ENCODE measurements around the gene RNU11. TPM values are rescaled to one million over a fixed set of nuclear protein-coding genes. Genes with fewer than 3 reads are reported as not detected.
"Not testable (repeated sequence)": the region's sequence is repeated elsewhere in the genome, so short reads cannot be mapped to it uniquely, and the experiment has no call there.

Gene RNU11
- total and polyA plus RNA-seq, 4 experiments from 2014 or later, result not detected

GRCh38 chr1:28668956-28669723 is 20.7 kb downstream of the RNU11 start:
- CTCF ChIA-PET (ENCODE audit: partially characterized antibody), result interaction anchor here (1.1 to 2.6 kb wide), 8 partner anchors 14 to 87 kb away, joined by 3 to 29 read pairs (median 4); partner anchors contain the start of genes RNU11, TAF12 and YTHDF2
- H3K27ac Mint-ChIP-seq, result peak overlapping the region; percentile 96 to 100 (median 98)
- POLR2A ChIA-PET (ENCODE audit: partially characterized antibody), result interaction anchor here (0.9 to 7.8 kb wide), 27 partner anchors 8 to 513 kb away, joined by 3 to 202 read pairs (median 6); partner anchors contain the start of genes MED18, RCC1, RNU11 and SRSF4
- peaks cover 13 to 26% (median 17%) of the 10 kb centered on the region in 4 donors for H3K4me1 Mint-ChIP-seq
- no peaks in the 10 kb centered on the region for H3K27me3 Mint-ChIP-seq
- DNase-seq, result peak in 2 of 5 donors; percentile 39 to 52
- H3K36me3 Mint-ChIP-seq, result peaks cover 0 to 8% of the 10 kb centered on the region in 2 donors
- peaks cover 21% of the 10 kb centered on the region for H3K4me1 ChIP-seq (ENCODE audit: insufficient read depth, low read length)
- H3K4me3 ChIP-seq (ENCODE audit: low read length in 2 of 2), result peak overlapping the region; percentile 89 to 92
- intact Hi-C loops (cut with micrococcal nuclease), result loop anchor here (1.0 to 5.0 kb wide), 6 partner anchors 21 to 513 kb away; partner anchors contain the start of genes RNU11, SRSF4, TAF12 and YTHDF2
- no peaks in the 10 kb centered on the region for H3K27me3 ChIP-seq (ENCODE audit: insufficient read depth, low read length)
- no peaks in the 10 kb centered on the region for H3K9me3 Mint-ChIP-seq
- peak overlapping the region; percentile 92 to 97 (median 93) for H3K4me3 Mint-ChIP-seq
- no peaks in the 10 kb centered on the region for H3K9me3 ChIP-seq (ENCODE audit: control insufficient read depth in 1 of 2, low read length in 2 of 2)
- H3K36me3 ChIP-seq (ENCODE audit: insufficient read depth, low read length), result no peaks in the 10 kb centered on the region
- H3K27ac ChIP-seq (ENCODE audit: low read depth, low read length), result peak overlapping the region; percentile 88

DNA sequence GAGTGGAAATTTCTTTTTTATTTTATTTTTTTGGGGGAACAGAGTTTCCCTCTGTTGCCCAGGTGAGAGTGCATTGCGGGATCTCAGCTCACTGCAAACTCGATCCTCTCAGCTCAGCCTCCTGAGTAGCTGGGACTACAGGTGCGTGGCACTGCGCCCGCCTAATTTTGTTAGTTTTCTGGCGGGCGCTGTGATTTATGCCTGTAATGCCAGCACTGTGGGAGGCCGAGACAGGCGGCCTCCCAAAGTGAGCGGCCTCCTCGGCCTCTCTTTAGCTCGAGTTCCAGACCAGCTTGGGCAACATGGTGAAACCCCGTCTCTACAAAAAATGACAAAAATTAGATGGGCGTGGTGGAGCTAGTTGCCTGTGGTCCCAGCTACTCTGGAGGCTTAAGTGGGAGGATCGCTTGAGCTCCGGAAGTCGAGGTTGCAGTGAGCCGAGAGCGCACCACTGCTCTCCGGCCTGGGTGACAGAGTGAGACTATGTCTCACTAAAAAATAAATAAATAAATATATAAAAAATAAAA is 22.9 kb downstream of the RNU11 start:
- ChIA-PET CTCF (ENCODE audit: partially characterized antibody) (interaction anchor here (0.9 to 2.2 kb wide), 2 partner anchors 65 to 88 kb away, joined by 4 to 11 read pairs; partner anchors contain the start of gene YTHDF2), POLR2A (ENCODE audit: partially characterized antibody) (interaction anchor here (0.9 to 7.8 kb wide), 5 partner anchors 23 to 510 kb away, joined by 3 to 202 read pairs (median 95); partner anchors contain the start of genes RNU11, SRSF4, TAF12 and YTHDF2)
- H3K4me1 Mint-ChIP-seq, result peaks cover 13 to 22% (median 17%) of the 10 kb centered on the region in 4 donors
- H3K27ac ChIP-seq (ENCODE audit: low read depth, low read length), result no peak overlapping the region
- H3K9me3 ChIP-seq (ENCODE audit: control insufficient read depth in 1 of 2, low read length in 2 of 2), result no peaks in the 10 kb centered on the region
- H3K4me1 ChIP-seq (ENCODE audit: insufficient read depth, low read length), result peaks cover 21% of the 10 kb centered on the region
- H3K27ac Mint-ChIP-seq, result peak overlapping the region in 1 of 7 donors; percentile 97
- no peaks in the 10 kb centered on the region for H3K27me3 Mint-ChIP-seq
- H3K36me3 Mint-ChIP-seq, result peaks cover 0 to 12% of the 10 kb centered on the region in 2 donors
- H3K27me3 ChIP-seq (ENCODE audit: insufficient read depth, low read length), result no peaks in the 10 kb centered on the region
- DNase-seq, result no peak
- intact Hi-C loops (cut with micrococcal nuclease), result no loop called here
- H3K4me3 ChIP-seq (ENCODE audit: low read length in 2 of 2), result no peak overlapping the region
- no peaks in the 10 kb centered on the region for H3K9me3 Mint-ChIP-seq
- no peak overlapping the region for H3K4me3 Mint-ChIP-seq
- no peaks in the 10 kb centered on the region for H3K36me3 ChIP-seq (ENCODE audit: insufficient read depth, low read length)

DNA sequence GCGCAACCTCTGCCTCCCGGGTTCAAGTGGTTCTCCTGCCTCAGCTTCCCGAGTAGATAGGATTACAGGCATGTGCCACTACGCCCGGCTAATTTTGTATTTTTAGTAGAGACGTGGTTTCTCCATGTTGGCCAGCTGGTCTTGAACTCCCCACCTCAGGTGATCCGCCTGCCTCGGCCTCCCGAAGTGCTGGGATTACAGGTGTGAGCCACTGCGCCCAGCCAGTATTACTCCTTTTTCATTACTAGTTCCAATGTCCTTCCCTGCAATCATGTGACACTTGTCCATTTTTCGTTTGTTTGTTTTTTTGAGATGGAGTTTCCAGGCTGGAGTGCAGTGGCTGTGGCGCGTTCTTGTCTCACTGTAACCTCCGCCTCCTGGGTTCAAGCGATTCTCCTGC is 24.6 kb downstream of the RNU11 start:
- H3K27ac ChIP-seq (ENCODE audit: low read depth, low read length); H3K36me3 ChIP-seq (ENCODE audit: insufficient read depth, low read length); H3K27me3 ChIP-seq (ENCODE audit: insufficient read depth, low read length); intact Hi-C loops (cut with micrococcal nuclease); H3K4me3 ChIP-seq (ENCODE audit: low read length in 2 of 2); H3K4me3 Mint-ChIP-seq; H3K9me3 ChIP-seq (ENCODE audit: control insufficient read depth in 1 of 2, low read length in 2 of 2); CTCF ChIA-PET (ENCODE audit: partially characterized antibody); H3K9me3 Mint-ChIP-seq; H3K27me3 Mint-ChIP-seq; DNase-seq: not testable (repeated sequence)
- POLR2A ChIA-PET (ENCODE audit: partially characterized antibody), result interaction anchor here (1.0 to 7.8 kb wide), 3 partner anchors 24 to 30 kb away, joined by 3 to 202 read pairs (median 198); partner anchors contain the start of genes RNU11 and TAF12
- Mint-ChIP-seq H3K36me3 (peaks cover 0 to 12% of the 10 kb centered on the region in 2 donors), H3K27ac (peak overlapping the region in 2 of 7 donors; percentile 13 to 35), H3K4me1 (peaks cover 12 to 21% (median 16%) of the 10 kb centered on the region in 4 donors)
- peaks cover 14% of the 10 kb centered on the region for H3K4me1 ChIP-seq (ENCODE audit: insufficient read depth, low read length)

DNA sequence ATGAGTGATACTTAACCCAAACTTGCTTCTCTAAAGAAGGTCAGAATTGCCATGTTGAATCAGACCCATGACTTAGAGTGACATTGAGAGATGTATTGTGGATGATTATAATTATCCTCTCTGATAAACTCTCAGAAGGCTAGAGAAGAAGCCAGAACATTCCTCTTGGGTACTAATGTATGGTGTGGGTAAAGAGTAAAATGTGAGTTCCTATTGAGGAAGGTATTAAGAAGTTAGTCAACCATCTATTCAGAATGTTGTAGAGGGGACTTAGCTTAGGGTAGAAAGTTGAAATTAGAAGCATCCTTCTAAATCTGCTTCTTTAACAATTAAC is 27.5 kb downstream of the RNU11 start:
- no peak for DNase-seq
- Mint-ChIP-seq H3K36me3 (peaks cover under 1 to 5% of the 10 kb centered on the region in 2 donors), H3K4me1 (peaks cover 1 to 6% (median 4%) of the 10 kb centered on the region in 4 donors), H3K9me3 (no peaks in the 10 kb centered on the region), H3K27me3 (no peaks in the 10 kb centered on the region), H3K27ac (no peak overlapping the region), H3K4me3 (no peak overlapping the region)
- ChIA-PET POLR2A (ENCODE audit: partially characterized antibody) (interaction anchor here (0.6 kb wide), 1 partner anchor 27 kb away, joined by 3 read pairs; no protein-coding TSS in a partner anchor), CTCF (ENCODE audit: partially characterized antibody) (interaction anchor here (0.7 to 0.9 kb wide), 2 partner anchors 40 to 81 kb away, joined by 3 to 4 read pairs; no protein-coding TSS in a partner anchor)
- Histone ChIP-seq H3K4me3 (ENCODE audit: low read length in 2 of 2) (no peak overlapping the region), H3K27ac (ENCODE audit: low read depth, low read length) (no peak overlapping the region), H3K36me3 (ENCODE audit: insufficient read depth, low read length) (no peaks in the 10 kb centered on the region), H3K4me1 (ENCODE audit: insufficient read depth, low read length) (peaks cover under 1% of the 10 kb centered on the region), H3K9me3 (ENCODE audit: control insufficient read depth in 1 of 2, low read length in 2 of 2) (no peaks in the 10 kb centered on the region), H3K27me3 (ENCODE audit: insufficient read depth, low read length) (no peaks in the 10 kb centered on the region)
- intact Hi-C loops (cut with micrococcal nuclease), result no loop called here

- Histone ChIP-seq H3K4me3 (ENCODE audit: low read length in 2 of 2) (no peak overlapping the region), H3K36me3 (ENCODE audit: insufficient read depth, low read length) (no peaks in the 10 kb centered on the region), H3K9me3 (ENCODE audit: control insufficient read depth in 1 of 2, low read length in 2 of 2) (no peaks in the 10 kb centered on the region), H3K27me3 (ENCODE audit: insufficient read depth, low read length) (no peaks in the 10 kb centered on the region), H3K4me1 (ENCODE audit: insufficient read depth, low read length) (peaks cover 3% of the 10 kb centered on the region), H3K27ac (ENCODE audit: low read depth, low read length) (no peak overlapping the region)
- ChIA-PET POLR2A (ENCODE audit: partially characterized antibody) (no interaction called here), CTCF (ENCODE audit: partially characterized antibody) (no interaction called here)
- H3K36me3 Mint-ChIP-seq, result peaks cover 8 to 32% of the 10 kb centered on the region in 2 donors
- no peaks in the 10 kb centered on the region for H3K27me3 Mint-ChIP-seq
- no peak overlapping the region for H3K4me3 Mint-ChIP-seq
- DNase-seq, result no peak
- intact Hi-C loops (cut with micrococcal nuclease), result no loop called here
- peaks cover 0 to 6% (median 4%) of the 10 kb centered on the region in 4 donors for H3K4me1 Mint-ChIP-seq
- no peaks in the 10 kb centered on the region for H3K9me3 Mint-ChIP-seq
- H3K27ac Mint-ChIP-seq, result no peak overlapping the region
Measured at GRCh38 chr1:28680151-28680550, 31.8 kb downstream of the RNU11 start.

GRCh38 chr1:28682840-28683239 is 34.4 kb downstream of the RNU11 start:
- peaks cover 0 to 6% (median 2%) of the 10 kb centered on the region in 4 donors for H3K4me1 Mint-ChIP-seq
- intact Hi-C loops (cut with micrococcal nuclease), result no loop called here
- no peak for DNase-seq
- no peak overlapping the region for H3K4me3 Mint-ChIP-seq
- no peak overlapping the region for H3K27ac Mint-ChIP-seq
- ChIA-PET POLR2A (ENCODE audit: partially characterized antibody) (interaction anchor here (1.0 to 1.5 kb wide), 2 partner anchors 13 to 40 kb away, joined by 3 to 4 read pairs; partner anchors contain the start of gene TAF12), CTCF (ENCODE audit: partially characterized antibody) (no interaction called here)
- Histone ChIP-seq H3K9me3 (ENCODE audit: control insufficient read depth in 1 of 2, low read length in 2 of 2) (no peaks in the 10 kb centered on the region), H3K4me3 (ENCODE audit: low read length in 2 of 2) (no peak overlapping the region), H3K27ac (ENCODE audit: low read depth, low read length) (no peak overlapping the region), H3K4me1 (ENCODE audit: insufficient read depth, low read length) (peaks cover 3% of the 10 kb centered on the region), H3K36me3 (ENCODE audit: insufficient read depth, low read length) (no peaks in the 10 kb centered on the region), H3K27me3 (ENCODE audit: insufficient read depth, low read length) (no peaks in the 10 kb centered on the region)
- no peaks in the 10 kb centered on the region for H3K9me3 Mint-ChIP-seq
- no peaks in the 10 kb centered on the region for H3K27me3 Mint-ChIP-seq
- peaks cover 12 to 42% of the 10 kb centered on the region in 2 donors for H3K36me3 Mint-ChIP-seq

GRCh38 chr1:28684937-28685336 is 36.5 kb downstream of the RNU11 start:
- Mint-ChIP-seq H3K9me3 (no peaks in the 10 kb centered on the region), H3K27me3 (no peaks in the 10 kb centered on the region), H3K4me3 (no peak overlapping the region), H3K36me3 (peaks cover 15 to 49% of the 10 kb centered on the region in 2 donors), H3K4me1 (peaks cover 0 to 9% (median 2%) of the 10 kb centered on the region in 4 donors), H3K27ac (no peak overlapping the region)
- H3K27ac ChIP-seq (ENCODE audit: low read depth, low read length), result no peak overlapping the region
- DNase-seq, result no peak
- ChIA-PET POLR2A (ENCODE audit: partially characterized antibody) (no interaction called here), CTCF (ENCODE audit: partially characterized antibody) (interaction anchor here (0.7 kb wide), 1 partner anchor 51 kb away, joined by 6 read pairs; the partner anchor contains the start of gene YTHDF2)
- intact Hi-C loops (cut with micrococcal nuclease), result no loop called here
- H3K4me3 ChIP-seq (ENCODE audit: low read length in 2 of 2), result no peak overlapping the region
- H3K27me3 ChIP-seq (ENCODE audit: insufficient read depth, low read length), result no peaks in the 10 kb centered on the region
- H3K9me3 ChIP-seq (ENCODE audit: control insufficient read depth in 1 of 2, low read length in 2 of 2), result no peaks in the 10 kb centered on the region
- peaks cover 3% of the 10 kb centered on the region for H3K4me1 ChIP-seq (ENCODE audit: insufficient read depth, low read length)
- no peaks in the 10 kb centered on the region for H3K36me3 ChIP-seq (ENCODE audit: insufficient read depth, low read length)

Measured in CD4-positive, alpha-beta memory T cell (primary cell).